ENCODE results near the gene ZNF599.
"Not testable (repeated sequence)": the region's sequence is repeated elsewhere in the genome, so short reads cannot be mapped to it uniquely, and the experiment has no call there.

ZNF599 gene

DNA sequence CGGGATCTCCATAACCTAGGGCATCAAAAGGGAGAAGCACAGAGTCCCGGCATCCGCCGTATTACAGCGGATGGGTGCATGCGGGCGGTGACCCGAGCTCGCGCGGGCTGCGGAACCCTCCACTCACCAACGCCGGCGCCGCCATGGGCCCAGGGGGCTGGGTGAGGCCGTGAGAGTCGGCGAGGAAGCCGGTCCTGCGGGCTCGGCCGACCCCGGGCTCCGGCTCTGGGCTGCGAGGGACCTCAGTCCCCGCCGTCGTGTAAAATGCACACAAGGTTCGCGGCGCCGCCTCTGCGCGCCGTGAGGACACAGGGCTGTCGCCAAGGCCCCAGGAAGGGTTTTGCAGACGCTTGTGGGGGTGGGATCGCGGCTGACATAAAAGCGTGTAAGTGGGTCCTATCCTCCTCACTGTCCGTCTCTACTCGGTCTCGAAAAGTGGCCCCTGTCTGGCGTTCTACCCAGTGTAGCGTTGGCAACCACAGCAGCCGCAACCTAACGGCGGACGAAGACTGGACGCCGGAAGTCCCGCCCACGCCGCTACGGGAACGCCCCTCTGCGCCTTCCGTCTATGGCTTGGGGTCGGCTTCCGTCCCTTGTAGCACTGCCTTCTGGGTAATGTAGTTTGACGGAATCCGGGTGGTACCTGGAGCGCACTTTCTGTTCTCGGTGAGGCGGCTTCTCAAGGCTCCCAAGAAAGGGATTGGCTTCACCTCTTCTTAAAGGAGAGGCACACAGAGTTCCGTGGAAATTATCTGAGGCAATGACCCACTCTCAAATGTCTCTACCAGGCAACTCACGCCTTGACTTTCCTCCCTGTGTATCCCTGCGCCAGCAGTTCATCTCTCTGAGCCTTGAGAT, at the start of gene ZNF599:
Gene ZNF599, minus strand, starts transcription at position 519 of the 858 bp plus-strand sequence. Its CDS starts 374 bp downstream, at position 145.
- peak; percentile 90 for DNase-seq

DNA sequence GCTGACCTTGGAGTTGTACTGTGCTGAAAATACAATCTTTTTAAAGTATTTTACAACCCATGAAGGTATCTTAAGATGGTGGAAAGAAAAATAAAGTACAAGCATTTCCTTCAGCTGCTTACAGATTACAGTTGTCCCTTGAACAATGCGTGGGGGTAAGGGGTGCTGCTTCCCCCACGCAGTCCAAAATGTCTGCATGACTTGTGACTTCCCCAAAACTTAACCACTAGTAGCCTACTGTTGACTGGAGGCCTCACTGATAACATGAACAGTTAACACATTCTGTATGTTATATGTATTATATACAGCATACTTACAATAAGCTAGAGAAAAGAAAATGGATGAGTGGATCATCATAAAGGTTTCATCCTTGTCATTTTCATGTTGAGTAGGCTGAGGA, 45.3 kb upstream of the ZNF599 start:
- no peak for DNase-seq

- DNase-seq, result no peak
Measured at GRCh38 chr19:34816708-34817107, 43.7 kb upstream of the ZNF599 start.

GRCh38 chr19:34808566-34808965, 35.6 kb upstream of the ZNF599 start:
- DNase-seq, result no peak

- no peak for DNase-seq
Measured at GRCh38 chr19:34806976-34807860, 34.2 kb upstream of the ZNF599 start.

DNA sequence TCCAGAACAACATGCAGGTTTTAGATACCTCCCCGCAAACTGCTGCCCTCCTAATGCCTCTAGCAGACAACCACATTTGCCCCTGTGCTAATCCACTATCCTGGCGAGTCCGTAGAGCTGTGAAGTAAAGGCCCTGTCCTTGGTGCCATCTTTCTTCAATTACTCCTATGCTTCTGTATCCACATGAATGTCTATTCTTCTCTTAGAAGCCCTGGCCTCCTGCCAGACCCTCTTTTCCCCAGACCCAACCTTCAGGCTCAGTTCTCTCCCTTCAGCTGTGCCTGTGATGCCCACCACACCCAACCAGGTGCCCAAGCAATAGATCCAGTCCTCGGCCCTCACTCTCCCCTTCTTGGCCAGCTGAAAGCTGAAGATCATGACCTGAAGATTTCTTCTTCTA, 31.1 kb upstream of the ZNF599 start:
- no peak for DNase-seq

GRCh38 chr19:34796953-34797352, 23.9 kb upstream of the ZNF599 start:
- DNase-seq, result not testable (repeated sequence)

DNA sequence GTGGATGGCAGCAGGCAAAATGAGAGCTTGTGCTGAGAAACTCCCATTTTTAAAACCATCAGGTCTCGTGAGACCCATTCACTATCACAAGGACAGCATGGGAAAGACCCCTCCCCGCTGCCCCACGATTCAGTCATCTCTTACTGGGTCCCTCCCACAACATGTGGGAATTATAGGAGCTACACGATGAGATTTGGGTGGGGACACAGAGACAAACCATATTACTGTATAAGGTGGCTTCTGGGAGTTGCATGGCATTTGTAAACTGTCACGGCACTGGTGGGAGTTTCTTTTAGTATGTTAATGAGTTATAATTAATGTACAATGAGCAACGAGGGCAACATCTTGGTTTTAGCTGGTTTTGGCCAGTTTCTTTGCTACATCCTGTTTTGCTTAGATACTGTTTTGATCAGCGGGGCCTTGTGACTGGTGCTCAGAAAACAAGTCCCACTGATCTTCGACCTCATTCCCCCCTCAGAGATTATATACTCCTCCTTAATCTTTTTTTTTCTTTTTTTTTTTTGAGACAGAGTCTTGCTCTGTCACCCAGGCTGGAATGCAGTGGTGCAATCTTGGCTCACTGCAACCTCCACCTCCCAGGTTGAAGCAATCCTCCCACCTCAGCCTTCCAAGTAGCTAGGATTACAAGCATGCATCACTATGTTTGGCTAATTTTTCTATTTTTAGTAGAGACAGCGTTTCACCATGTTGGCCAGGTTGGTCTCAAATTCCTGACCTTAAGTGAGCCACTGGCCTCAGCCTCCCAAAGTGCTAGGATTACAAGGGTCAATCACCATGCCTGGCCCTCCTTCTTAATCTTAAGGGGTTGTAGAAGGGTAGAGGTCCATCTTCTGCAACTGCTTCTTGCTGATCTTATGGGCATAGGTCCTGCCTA, 21.3 kb upstream of the ZNF599 start:
- DNase-seq, result no peak

GRCh38 chr19:34793565-34793964, 20.6 kb upstream of the ZNF599 start:
- no peak for DNase-seq

GRCh38 chr19:34788074-34788473, 15.1 kb upstream of the ZNF599 start:
- DNase-seq, result no peak

DNA sequence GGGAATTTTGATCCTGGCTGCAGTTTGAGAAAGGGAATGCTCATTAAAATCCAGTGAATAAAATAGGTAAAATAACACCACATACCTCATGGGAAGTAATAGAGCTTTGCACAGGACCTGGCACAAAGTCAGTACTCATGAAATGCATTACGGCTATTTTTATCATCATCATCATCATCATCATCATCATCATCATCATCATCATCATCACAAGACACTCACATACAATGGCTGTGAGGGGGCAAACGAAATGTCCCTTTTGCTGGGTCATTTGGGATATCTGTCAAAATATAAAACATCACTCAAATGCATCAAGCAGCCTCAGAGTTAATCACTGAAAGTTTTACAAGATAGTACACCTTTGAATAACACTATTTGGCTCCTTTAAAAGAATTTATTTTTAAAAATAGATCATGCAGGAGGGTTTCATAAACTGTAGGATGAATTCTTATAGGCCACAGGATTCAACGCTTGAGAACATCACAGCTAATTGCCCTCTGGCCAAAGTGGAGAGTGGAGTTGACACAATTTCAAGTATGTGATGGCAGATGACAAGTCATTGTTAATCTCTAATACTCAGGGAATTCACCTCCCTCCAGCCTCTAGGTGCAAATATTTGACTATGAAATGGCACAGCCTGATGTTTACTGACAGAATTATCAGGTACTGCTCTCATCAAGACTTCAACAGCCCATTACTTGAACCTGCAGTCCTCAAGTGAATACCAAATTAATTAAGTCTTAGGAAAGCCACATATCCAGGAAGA, 14.2 kb upstream of the ZNF599 start:
- no peak for DNase-seq

- no peak for DNase-seq
Measured at GRCh38 chr19:34786236-34786635, 13.2 kb upstream of the ZNF599 start.

DNA sequence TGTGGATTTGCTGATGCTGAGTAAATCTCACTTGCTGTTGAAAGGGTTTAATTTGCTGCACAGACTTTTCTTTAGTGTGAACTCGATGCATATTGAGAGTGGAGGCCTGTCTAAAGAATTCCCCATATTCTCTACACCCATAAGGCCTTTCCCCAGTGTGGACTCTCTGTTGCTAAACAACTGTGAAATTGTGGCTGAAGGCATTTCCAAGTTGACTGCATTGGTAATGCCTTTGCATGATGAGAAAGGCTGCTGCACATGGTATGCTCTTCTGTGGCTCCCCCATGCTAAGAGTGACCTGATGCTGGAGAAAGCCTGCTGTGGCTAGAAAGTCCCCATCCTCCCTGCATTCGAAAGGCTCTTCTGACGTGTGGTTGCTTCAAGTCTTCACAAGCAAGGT, 6.6 kb upstream of the ZNF599 start:
- DNase-seq, result no peak

DNA sequence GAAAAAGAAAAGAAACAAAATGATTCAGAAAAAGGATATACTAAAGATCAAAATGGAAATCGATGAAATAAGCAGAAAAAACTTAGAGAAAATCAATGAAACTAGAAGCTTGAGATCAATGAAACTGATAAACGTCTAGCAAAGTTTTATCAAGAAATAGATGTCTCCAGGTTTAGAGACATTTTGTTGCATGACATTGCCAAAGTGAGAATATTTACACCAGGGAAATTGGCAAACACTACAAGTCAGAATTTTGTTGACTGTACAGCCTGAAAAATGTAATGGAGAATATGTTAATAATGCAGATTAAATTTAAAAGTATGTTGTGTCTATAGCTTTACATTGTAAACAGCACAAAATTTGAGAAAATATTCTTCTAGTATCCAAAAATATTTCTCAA, 5.3 kb upstream of the ZNF599 start:
- DNase-seq, result no peak

DNA sequence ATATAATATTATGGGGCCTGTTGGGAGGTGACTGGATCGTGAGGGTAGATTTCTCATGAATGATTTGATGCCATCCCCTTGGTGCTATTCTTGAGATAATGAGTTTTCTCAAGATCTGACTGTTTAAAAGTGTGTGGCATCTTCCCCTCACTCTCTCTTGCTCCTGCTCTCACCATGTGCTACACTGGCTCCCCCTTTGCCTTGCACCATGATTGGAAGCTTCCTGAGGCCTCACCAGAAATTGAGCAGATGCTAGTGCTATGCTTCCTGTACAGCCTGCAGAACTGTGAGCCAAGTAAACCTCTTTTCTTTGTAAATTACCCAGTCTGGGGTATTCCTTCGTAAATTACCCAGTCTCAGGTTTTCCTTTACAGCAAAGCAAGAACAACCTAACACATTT, 1.8 kb upstream of the ZNF599 start:
- DNase-seq, result no peak

DNA sequence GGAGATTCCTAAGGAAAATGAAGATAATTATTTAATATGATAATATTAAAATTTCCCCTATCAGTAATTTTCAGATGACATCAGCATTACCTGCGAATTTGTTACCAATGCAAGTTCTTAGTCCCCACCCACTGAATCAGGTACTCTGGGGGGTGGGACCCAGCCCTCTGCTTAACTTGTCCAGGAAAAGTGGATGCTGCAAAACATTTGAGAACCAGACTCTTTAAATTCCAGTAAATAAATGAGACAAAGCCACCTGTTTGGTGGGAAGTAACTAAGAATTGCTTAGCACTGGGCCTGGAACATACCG, 495 bp upstream of the ZNF599 start:
- no peak for DNase-seq

- no peak for DNase-seq
Measured at GRCh38 chr19:34767951-34768350, 5.1 kb downstream of the ZNF599 start.

DNA sequence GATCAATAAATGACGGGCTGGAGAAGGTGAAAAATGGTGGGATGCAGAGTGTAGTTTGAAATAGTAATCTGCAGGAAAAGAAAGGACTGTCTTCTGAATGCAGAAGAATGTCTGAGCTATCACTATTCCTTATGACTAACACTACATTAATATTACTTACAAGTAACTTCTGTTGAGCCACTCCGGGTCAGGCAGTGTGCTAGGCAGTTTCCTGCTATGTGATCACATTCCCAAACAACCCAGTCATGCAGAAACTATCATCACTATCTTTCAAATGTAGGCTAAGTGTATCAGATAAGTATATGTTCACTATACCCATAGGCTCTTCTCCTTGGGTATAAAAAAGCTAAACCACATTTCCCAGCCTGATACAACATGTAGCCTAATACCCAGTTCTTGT, 6.6 kb downstream of the ZNF599 start:
- DNase-seq, result no peak

GRCh38 chr19:34759218-34759917, 13.6 kb downstream of the ZNF599 start:
- no peak for DNase-seq

DNA sequence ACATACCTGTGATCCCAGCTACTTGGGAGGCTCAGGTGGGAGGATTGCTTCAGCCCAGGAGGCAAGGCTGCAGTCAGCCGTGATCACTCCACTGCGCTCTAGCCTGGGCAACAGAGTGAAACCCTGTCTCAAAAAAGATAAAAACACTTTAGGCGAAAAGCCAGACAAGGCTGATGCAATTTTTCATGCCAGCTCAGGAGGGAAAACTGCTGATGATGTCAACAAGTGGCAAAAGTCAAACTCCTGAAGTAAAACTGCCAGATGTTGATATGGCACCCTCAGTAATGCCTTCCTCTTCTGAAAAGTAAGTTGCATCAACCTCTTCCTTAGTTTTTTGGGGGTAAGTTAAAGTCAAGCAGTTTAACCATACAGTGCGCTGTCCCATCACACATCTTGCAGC, 15.6 kb downstream of the ZNF599 start:
- DNase-seq, result no peak

- DNase-seq, result no peak
Measured at GRCh38 chr19:34744896-34745690, 27.9 kb downstream of the ZNF599 start.
